Thyroid gland (tissue), 4 donors: ENCODE data around the gene CLDN34.

Experiments used
- CTCF ChIP-seq, 6 experiments: fragments of 200-600 bp in 3 of 6; fragments of 450-650 bp in 3 of 6; sonication (generic) in 3 of 6; IDR thresholded peaks; one replicate each; pipeline ENCODE4 v1.5.1; 2016 to 2019; ENCODE audit warnings: antibody characterized with exemption in 6 of 6, mild to moderate bottlenecking in 2 of 6, inconsistent platforms in 1 of 6, moderate library complexity in 1 of 6
- POLR2A ChIP-seq, 2 donors: fragments of 450-650 bp; IDR thresholded peaks; one replicate each; pipeline ENCODE4 v1.6.1; 2017; ENCODE audit warnings: antibody characterized with exemption in 2 of 2, mild to moderate bottlenecking in 2 of 2, moderate library complexity in 1 of 2

- TF ChIP-seq CTCF (IDR thresholded peaks at IDR 0.05): no peak
- TF ChIP-seq POLR2A (IDR thresholded peaks at IDR 0.05): no peak
Observed at GRCh38 chrX:9952300-9952699, 14.9 kb upstream of the CLDN34 start.
